Effector memory CD4-positive, alpha-beta T cell (primary cell): ENCODE data around the gene SCRG1.

ENCODE experiments used
- DNase-seq, 3 donors: peaks; one replicate each; pipeline ENCODE4 v3.0.0-alpha.2; 2020
- H3K27ac ChIP-seq: 2 replicates; pipeline ENCODE4 v1.7.0; 2013; ENCODE audit warnings: mild to moderate bottlenecking, low read length, moderate library complexity; ENCODE audit not compliant: insufficient read depth, poor library complexity, severe bottlenecking
- H3K27me3 ChIP-seq: replicated peaks from 2 replicates; pipeline ENCODE4 v1.7.0; 2013; ENCODE audit warnings: mild to moderate bottlenecking, low read length; ENCODE audit not compliant: insufficient read depth, control insufficient read depth, poor library complexity, severe bottlenecking
- H3K36me3 ChIP-seq: 2 replicates; pipeline ENCODE4 v1.7.0; 2013; ENCODE audit warnings: mild to moderate bottlenecking, low read length, moderate library complexity; ENCODE audit not compliant: control insufficient read depth, insufficient read depth
- H3K4me1 ChIP-seq: 2 replicates; pipeline ENCODE4 v1.7.0; 2013; ENCODE audit warnings: low read length, mild to moderate bottlenecking; ENCODE audit not compliant: control insufficient read depth, insufficient read depth, poor library complexity, severe bottlenecking
- H3K4me3 ChIP-seq: 2 replicates; pipeline ENCODE4 v1.7.0; 2013; ENCODE audit warnings: low read length, low read depth, mild to moderate bottlenecking; ENCODE audit not compliant: insufficient read depth, poor library complexity, severe bottlenecking
- H3K9me3 ChIP-seq: 2 replicates; pipeline ENCODE4 v1.7.0; 2013; ENCODE audit warnings: mild to moderate bottlenecking, low read length, moderate library complexity; ENCODE audit not compliant: control insufficient read depth

The SCRG1 gene

DNA sequence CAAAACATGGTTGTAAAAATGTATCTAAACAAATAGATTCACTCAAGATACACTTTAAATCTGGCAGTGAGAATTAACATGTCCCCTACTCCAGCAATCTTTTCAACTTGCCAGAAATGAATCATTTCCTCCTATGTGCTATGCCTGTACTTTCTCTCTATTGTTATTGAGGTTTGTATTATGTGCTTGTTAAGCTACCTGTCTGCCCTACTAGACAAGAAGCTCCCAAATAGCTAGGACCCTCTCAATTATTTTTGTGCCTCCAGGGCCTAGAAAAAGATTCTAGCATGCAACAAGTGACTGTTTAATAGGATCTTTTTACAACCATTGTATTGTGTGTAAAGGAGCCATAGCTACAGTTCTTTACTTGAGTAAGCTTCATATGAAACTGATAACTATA, 31.6 kb downstream of the SCRG1 start:
- no peaks in the 10 kb centered on the region for H3K27me3 ChIP-seq
- no peak overlapping the region for H3K4me3 ChIP-seq
- H3K27ac ChIP-seq: no peak overlapping the region
- no peak for DNase-seq
- H3K4me1 ChIP-seq: peaks cover 12% of the 10 kb centered on the region
- no peaks in the 10 kb centered on the region for H3K36me3 ChIP-seq
- no peaks in the 10 kb centered on the region for H3K9me3 ChIP-seq

DNA sequence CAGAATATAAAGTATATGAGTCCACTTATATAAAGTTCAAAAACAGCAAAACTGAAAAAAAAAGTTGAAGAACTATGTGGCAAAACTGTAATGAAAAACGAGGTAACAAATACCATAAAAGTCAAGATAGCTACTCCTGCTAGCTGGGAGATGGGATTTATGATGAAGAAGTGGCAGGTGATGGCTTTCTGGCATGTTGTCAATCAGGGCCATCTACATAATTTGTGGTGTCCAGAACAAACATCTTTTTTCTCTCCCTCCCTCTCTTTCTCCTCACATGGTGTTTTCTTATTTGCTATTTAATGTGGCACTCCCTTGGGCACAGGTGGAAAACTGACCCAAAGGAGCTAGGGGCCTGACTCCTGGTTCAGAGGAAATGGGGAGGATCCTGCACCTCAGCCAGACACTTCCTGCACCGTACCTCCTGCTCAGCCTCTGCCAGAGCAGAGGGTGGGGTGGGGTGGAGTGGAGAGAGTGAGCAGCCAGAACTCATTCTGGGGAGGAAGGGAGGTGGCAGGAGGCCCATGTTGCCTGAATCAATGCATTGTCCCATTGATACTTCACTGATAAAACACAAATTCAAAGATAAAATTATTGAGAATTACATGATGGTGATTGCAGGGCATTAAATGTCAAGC, 33.4 kb downstream of the SCRG1 start:
- Histone ChIP-seq H3K4me1 (peaks cover 6% of the 10 kb centered on the region), H3K9me3 (no peaks in the 10 kb centered on the region), H3K4me3 (no peak overlapping the region), H3K36me3 (no peaks in the 10 kb centered on the region), H3K27ac (no peak overlapping the region), H3K27me3 (no peaks in the 10 kb centered on the region)
- no peak for DNase-seq

DNA sequence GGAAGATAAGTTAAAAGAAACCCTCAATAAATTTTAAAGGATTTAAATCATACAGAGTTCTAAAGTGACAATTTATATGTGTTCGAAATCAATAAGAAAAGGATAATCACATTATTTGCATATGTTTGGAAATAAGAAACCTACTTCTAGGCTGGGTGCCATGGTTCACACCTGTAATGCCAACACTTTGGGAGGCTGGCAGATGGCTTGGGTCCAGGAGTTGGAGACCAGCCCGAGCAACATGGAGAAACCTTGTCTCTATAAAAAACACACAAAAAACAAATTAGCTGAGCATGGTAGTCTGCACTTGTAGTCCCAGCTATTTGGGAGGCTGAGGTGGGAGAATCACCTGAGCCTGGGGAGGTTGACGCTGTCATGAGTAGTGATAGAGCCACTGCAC, 36.2 kb downstream of the SCRG1 start:
- Histone ChIP-seq H3K27ac (no peak overlapping the region), H3K4me1 (peaks cover 6% of the 10 kb centered on the region), H3K4me3 (no peak overlapping the region), H3K27me3 (no peaks in the 10 kb centered on the region), H3K9me3 (no peaks in the 10 kb centered on the region), H3K36me3 (no peaks in the 10 kb centered on the region)
- no peak for DNase-seq

DNA sequence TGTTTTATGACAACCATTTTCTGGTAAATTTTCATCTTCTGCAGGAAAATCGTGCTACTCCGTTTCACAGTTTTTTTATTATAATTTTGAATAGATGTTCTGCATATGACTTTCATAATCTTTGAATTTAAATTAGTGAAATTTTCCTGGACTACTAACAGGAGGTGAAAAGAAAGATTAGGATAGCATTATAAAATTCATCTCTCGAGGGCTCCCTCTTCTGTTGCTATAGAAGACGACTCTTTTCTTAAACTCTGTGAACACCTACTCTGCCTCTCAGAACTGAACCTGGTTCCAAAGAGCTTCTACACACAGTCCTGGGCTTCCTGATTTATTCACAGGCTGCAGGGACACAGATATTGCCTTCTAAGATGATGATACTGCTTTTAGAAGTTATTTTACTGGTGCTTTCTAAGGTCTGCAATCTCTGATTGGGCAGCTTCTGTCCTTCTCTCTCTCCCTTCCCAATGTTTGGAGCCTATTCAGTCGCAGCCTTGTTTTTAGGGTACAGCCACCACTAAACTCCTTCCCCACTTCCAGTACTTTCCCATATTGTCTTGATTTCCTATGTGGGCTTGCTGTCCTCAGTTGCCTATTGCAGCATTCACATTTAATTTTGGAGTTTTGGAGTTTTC, 38.2 kb downstream of the SCRG1 start:
- H3K4me1 ChIP-seq: peaks cover 4% of the 10 kb centered on the region
- H3K27ac ChIP-seq: no peak overlapping the region
- DNase-seq: no peak
- H3K36me3 ChIP-seq: no peaks in the 10 kb centered on the region
- H3K4me3 ChIP-seq: no peak overlapping the region
- H3K27me3 ChIP-seq: no peaks in the 10 kb centered on the region
- H3K9me3 ChIP-seq: no peaks in the 10 kb centered on the region

DNA sequence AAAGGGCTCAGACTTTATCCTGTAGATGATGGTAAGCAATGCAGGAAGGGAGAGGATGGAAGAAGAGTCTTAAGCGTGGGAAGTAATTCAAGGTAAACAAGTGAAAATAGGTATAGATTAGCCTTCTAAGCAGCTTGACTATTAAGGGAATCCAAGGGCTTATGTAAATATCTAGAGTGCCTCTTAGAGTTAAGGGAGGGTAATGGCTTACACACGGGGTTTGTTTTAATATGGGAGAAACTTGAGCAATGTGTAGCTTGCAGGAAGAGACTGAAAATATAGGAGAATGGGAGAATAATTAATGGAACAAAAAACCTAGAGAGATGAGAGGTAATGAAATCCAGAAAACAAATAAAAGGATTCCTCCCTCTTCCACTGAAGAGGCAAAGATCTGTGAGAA, 41.0 kb downstream of the SCRG1 start:
- H3K4me3 ChIP-seq: no peak overlapping the region
- no peaks in the 10 kb centered on the region for H3K4me1 ChIP-seq
- H3K36me3 ChIP-seq: no peaks in the 10 kb centered on the region
- no peaks in the 10 kb centered on the region for H3K9me3 ChIP-seq
- no peak overlapping the region for H3K27ac ChIP-seq
- DNase-seq: no peak
- H3K27me3 ChIP-seq: no peaks in the 10 kb centered on the region

DNA sequence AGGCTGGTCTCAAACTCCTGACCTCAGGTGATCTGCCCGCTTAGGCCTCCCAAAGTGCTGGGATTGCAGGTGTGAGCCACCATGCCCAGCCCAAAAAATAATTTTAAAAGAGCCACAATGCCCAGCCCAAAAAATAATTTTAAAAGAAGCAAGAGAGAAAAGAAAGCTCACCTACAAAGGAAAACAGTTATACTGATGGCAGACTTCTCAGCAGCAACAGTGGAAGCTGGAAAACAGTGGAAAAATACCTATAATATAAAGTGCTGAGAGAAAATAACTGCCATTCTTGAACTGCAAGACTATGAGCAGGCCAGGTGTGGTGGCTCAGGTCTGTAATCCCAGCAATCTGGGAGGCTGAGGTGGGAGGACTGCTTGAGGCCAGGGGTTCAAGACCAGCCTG, 51.4 kb downstream of the SCRG1 start:
- Histone ChIP-seq H3K36me3 (no peaks in the 10 kb centered on the region), H3K27me3 (no peaks in the 10 kb centered on the region), H3K4me1 (no peaks in the 10 kb centered on the region), H3K4me3 (no peak overlapping the region), H3K9me3 (no peaks in the 10 kb centered on the region), H3K27ac (no peak overlapping the region)
- DNase-seq: no peak

DNA sequence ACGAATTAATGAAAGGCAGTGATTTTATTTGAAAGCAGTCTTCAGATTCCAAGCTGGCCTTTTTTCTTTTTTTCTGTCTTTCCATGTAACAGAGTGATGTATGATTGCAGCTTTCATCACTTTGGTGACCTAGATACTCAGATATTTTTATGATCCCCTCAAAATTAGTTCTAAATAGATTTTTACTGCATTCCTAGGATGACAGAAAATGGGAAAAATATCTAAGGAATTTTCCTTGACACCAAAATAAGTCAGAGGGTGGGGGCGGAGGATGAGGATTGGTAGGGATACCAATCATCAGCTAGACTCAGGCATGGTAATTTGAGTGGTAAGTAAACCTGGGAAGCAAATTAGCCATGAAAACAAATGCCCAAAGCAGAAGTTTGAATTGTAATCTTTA, 52.8 kb downstream of the SCRG1 start:
- Histone ChIP-seq H3K36me3 (no peaks in the 10 kb centered on the region), H3K9me3 (no peaks in the 10 kb centered on the region), H3K4me3 (no peak overlapping the region), H3K27ac (no peak overlapping the region), H3K4me1 (no peaks in the 10 kb centered on the region), H3K27me3 (no peaks in the 10 kb centered on the region)
- DNase-seq: no peak

DNA sequence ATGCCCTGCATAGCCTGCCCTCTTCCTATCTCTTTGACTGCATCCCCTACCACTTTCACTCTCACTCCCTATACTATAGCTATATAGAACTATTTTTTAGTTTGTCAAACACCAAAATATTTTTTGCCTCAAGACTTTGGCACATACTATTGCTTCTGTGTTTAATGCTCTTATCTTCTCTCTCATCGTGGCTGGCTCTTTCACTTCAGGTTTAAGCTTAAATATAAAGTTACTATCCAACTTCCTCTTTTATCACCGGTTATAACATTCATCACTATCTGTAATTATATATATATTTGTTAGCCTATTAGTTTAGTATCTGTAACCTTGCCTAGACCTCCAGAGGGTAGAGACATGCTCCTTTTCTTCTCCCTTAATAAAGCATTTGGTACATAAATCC, 53.3 kb downstream of the SCRG1 start:
- no peaks in the 10 kb centered on the region for H3K9me3 ChIP-seq
- no peak overlapping the region for H3K4me3 ChIP-seq
- no peak for DNase-seq
- no peaks in the 10 kb centered on the region for H3K4me1 ChIP-seq
- no peak overlapping the region for H3K27ac ChIP-seq
- no peaks in the 10 kb centered on the region for H3K27me3 ChIP-seq
- no peaks in the 10 kb centered on the region for H3K36me3 ChIP-seq

DNA sequence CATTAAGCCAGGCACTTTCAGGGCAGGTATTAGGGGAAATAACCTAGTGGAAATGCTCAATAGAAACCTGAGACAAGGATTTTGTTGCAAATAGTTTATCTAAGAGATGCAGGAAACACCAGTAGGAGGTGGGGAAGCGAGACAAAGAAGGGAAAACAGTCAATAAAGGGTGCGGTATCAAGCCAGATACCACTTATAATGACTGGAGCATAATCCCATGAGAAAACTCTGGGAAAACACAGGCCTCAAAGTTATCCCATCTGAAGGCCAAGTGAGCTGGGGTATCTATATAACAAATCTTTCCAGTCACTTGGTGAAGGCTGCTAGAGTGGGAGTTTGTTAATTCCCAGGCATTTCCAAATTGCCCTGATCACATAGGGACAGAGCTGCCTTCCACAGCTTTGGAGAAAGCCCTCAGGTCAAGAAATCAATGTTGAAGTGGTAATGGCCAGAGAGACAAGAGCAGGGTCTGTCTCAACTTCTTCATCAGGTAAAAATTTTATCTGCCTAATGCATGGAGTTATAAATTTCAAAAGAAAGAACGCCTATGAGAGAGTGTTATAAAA, 55.0 kb downstream of the SCRG1 start:
- Histone ChIP-seq H3K4me3 (no peak overlapping the region), H3K4me1 (no peaks in the 10 kb centered on the region), H3K36me3 (no peaks in the 10 kb centered on the region), H3K9me3 (no peaks in the 10 kb centered on the region), H3K27me3 (no peaks in the 10 kb centered on the region), H3K27ac (no peak overlapping the region)
- DNase-seq: no peak

DNA sequence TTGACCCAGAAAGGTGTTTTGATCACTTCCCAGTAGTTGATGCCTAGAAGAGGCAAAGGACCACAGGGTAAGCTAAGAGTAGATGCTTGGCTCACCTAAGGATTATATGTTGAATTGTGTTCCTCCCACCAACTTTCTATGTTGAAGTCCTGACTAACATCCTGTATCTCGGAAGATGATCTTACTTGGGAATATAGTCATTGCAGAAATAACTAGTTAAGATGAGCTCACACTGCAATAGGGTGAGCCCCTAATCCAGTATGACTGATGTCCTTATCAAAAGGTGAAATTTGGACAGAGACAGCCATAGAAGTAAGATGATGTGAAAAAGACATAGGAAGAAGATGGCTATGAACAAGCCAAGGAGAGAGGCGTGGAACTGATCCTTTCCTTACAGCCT, 61.5 kb downstream of the SCRG1 start:
- H3K36me3 ChIP-seq: no peaks in the 10 kb centered on the region

More for the DNA sequence above, 61.5 kb downstream of the SCRG1 start:
- H3K9me3 ChIP-seq: no peaks in the 10 kb centered on the region
- H3K27me3 ChIP-seq: no peaks in the 10 kb centered on the region
- no peaks in the 10 kb centered on the region for H3K4me1 ChIP-seq
- no peak for DNase-seq
- no peak overlapping the region for H3K27ac ChIP-seq
- H3K4me3 ChIP-seq: no peak overlapping the region
